Stimulated activated naive B cell treated with anti-CD40 and anti-IgM and Interleukin-4, amounts not matched to agents 10 μg/mL and 1 μg/mL and 100 μg/mL, for 72 hours (primary cell): Measurements from ENCODE around the gene GPER1.
"Not testable (repeated sequence)": the region's sequence is repeated elsewhere in the genome, so short reads cannot be mapped to it uniquely, and the experiment has no call there.

Source experiments
- ATAC-seq, 2 donors: fragments of 150-1000 bp; cut with Tn5 transposase; replicated peaks; 2 replicates each; pipeline ENCODE4 v1.10.0; 2021; ENCODE audit warnings: moderate library complexity in 1 of 2
- DNase-seq: peaks from one replicate; pipeline ENCODE4 v3.0.0; 2021
- H3K27ac Mint-ChIP-seq: one replicate; pipeline ENCODE4 v1.8.0; 2022; ENCODE audit warnings: mild to moderate bottlenecking, mixed read lengths
- H3K27me3 Mint-ChIP-seq, 2 donors: one replicate each; pipeline ENCODE4 v1.8.0; 2022; ENCODE audit warnings: mixed read lengths in 2 of 2
- H3K36me3 Mint-ChIP-seq, 2 donors: one replicate each; pipeline ENCODE4 v1.8.0; 2022; ENCODE audit warnings: mixed read lengths in 2 of 2, mild to moderate bottlenecking in 1 of 2
- H3K4me1 Mint-ChIP-seq, 2 donors: one replicate each; pipeline ENCODE4 v1.8.0; 2022; ENCODE audit warnings: mixed read lengths in 2 of 2, mild to moderate bottlenecking in 1 of 2
- H3K4me3 Mint-ChIP-seq, 2 donors: one replicate each; pipeline ENCODE4 v1.8.0; 2022; ENCODE audit warnings: mild to moderate bottlenecking in 2 of 2, mixed read lengths in 2 of 2, moderate library complexity in 1 of 2
- H3K9me3 Mint-ChIP-seq, 2 donors: one replicate each; pipeline ENCODE4 v1.8.0; 2022; ENCODE audit warnings: mixed read lengths in 2 of 2, mild to moderate bottlenecking in 1 of 2

The GPER1 gene

GRCh38 chr7:1115171-1116045 lies 27.5 kb downstream of the GPER1 start:
- not testable (repeated sequence) for DNase-seq, H3K4me1 Mint-ChIP-seq, H3K27me3 Mint-ChIP-seq, ATAC-seq, H3K9me3 Mint-ChIP-seq
- Mint-ChIP-seq H3K36me3 (peaks cover 28 to 36% of the 10 kb centered on the region in 2 donors), H3K4me3 (peak overlapping the region in 1 of 2 donors; percentile 32), H3K27ac (peak overlapping the region; percentile 75)

- H3K36me3 Mint-ChIP-seq: peaks cover 28 to 42% of the 10 kb centered on the region in 2 donors
- not testable (repeated sequence) for H3K27me3 Mint-ChIP-seq, H3K9me3 Mint-ChIP-seq, H3K27ac Mint-ChIP-seq, DNase-seq, ATAC-seq, H3K4me3 Mint-ChIP-seq, H3K4me1 Mint-ChIP-seq
Measured at GRCh38 chr7:1116383-1117008, 28.6 kb downstream of the GPER1 start.

- Mint-ChIP-seq H3K27me3 (no peaks in the 10 kb centered on the region), H3K4me3 (peak overlapping the region in 1 of 2 donors; percentile 9), H3K4me1 (peaks cover 14% of the 10 kb centered on the region in 2 donors), H3K27ac (peak overlapping the region; percentile 85), H3K36me3 (peaks cover 31 to 46% of the 10 kb centered on the region in 2 donors), H3K9me3 (peaks cover 4% of the 10 kb centered on the region in 2 donors)
- DNase-seq: no peak
- ATAC-seq: no peak
Measured at GRCh38 chr7:1117321-1117928, 29.5 kb downstream of the GPER1 start.

GRCh38 chr7:1119201-1119600 lies 31.3 kb downstream of the GPER1 start:
- ATAC-seq (no peak), DNase-seq (no peak)
- Mint-ChIP-seq H3K4me1 (peaks cover 18 to 22% of the 10 kb centered on the region in 2 donors), H3K4me3 (no peak overlapping the region), H3K27me3 (no peaks in the 10 kb centered on the region), H3K36me3 (peaks cover 31 to 40% of the 10 kb centered on the region in 2 donors), H3K9me3 (peaks cover 4% of the 10 kb centered on the region in 2 donors), H3K27ac (no peak overlapping the region)

GRCh38 chr7:1120791-1121190 lies 32.9 kb downstream of the GPER1 start:
- peaks cover 4% of the 10 kb centered on the region in 2 donors for H3K9me3 Mint-ChIP-seq
- ATAC-seq (no peak), DNase-seq (no peak)
- H3K27me3 Mint-ChIP-seq: no peaks in the 10 kb centered on the region
- no peak overlapping the region for H3K27ac Mint-ChIP-seq
- H3K36me3 Mint-ChIP-seq: peaks cover 27 to 43% of the 10 kb centered on the region in 2 donors
- peaks cover 16 to 22% of the 10 kb centered on the region in 2 donors for H3K4me1 Mint-ChIP-seq
- H3K4me3 Mint-ChIP-seq: no peak overlapping the region

- peaks cover 4% of the 10 kb centered on the region in 2 donors for H3K9me3 Mint-ChIP-seq
- H3K27ac Mint-ChIP-seq: no peak overlapping the region
- H3K4me1 Mint-ChIP-seq: peaks cover 13 to 22% of the 10 kb centered on the region in 2 donors
- peaks cover 26 to 39% of the 10 kb centered on the region in 2 donors for H3K36me3 Mint-ChIP-seq
- no peak for DNase-seq
- ATAC-seq: no peak
- H3K4me3 Mint-ChIP-seq: no peak overlapping the region
- H3K27me3 Mint-ChIP-seq: no peaks in the 10 kb centered on the region
Measured at GRCh38 chr7:1121476-1121875, 33.6 kb downstream of the GPER1 start.

GRCh38 chr7:1121886-1122831 lies 34.2 kb downstream of the GPER1 start:
- Mint-ChIP-seq H3K9me3 (peaks cover 4% of the 10 kb centered on the region in 2 donors), H3K4me3 (peak overlapping the region in 1 of 2 donors; percentile 6), H3K27ac (peak overlapping the region; percentile 25), H3K27me3 (no peaks in the 10 kb centered on the region), H3K4me1 (peaks cover 13 to 22% of the 10 kb centered on the region in 2 donors), H3K36me3 (peaks cover 30 to 45% of the 10 kb centered on the region in 2 donors)
- peak in 1 of 2 donors; percentile 25 for ATAC-seq
- DNase-seq: no peak

- H3K9me3 Mint-ChIP-seq: no peaks in the 10 kb centered on the region
- no peak for ATAC-seq
- no peak overlapping the region for H3K27ac Mint-ChIP-seq
- DNase-seq: no peak
- H3K27me3 Mint-ChIP-seq: no peaks in the 10 kb centered on the region
- H3K36me3 Mint-ChIP-seq: peaks cover 23 to 38% of the 10 kb centered on the region in 2 donors
- H3K4me1 Mint-ChIP-seq: peaks cover 9 to 16% of the 10 kb centered on the region in 2 donors
- H3K4me3 Mint-ChIP-seq: peak overlapping the region in 1 of 2 donors; percentile 6
Measured at GRCh38 chr7:1122832-1123501, 35.1 kb downstream of the GPER1 start.

- H3K4me3 Mint-ChIP-seq: no peak overlapping the region
- no peaks in the 10 kb centered on the region for H3K9me3 Mint-ChIP-seq
- H3K27me3 Mint-ChIP-seq: no peaks in the 10 kb centered on the region
- H3K27ac Mint-ChIP-seq: no peak overlapping the region
- ATAC-seq (no peak), DNase-seq (no peak)
- H3K36me3 Mint-ChIP-seq: peaks cover 18 to 34% of the 10 kb centered on the region in 2 donors
- H3K4me1 Mint-ChIP-seq: peaks cover 9 to 13% of the 10 kb centered on the region in 2 donors
Measured at GRCh38 chr7:1123715-1124114, 35.8 kb downstream of the GPER1 start.

- Mint-ChIP-seq H3K27me3 (no peaks in the 10 kb centered on the region), H3K4me1 (peaks cover 9 to 13% of the 10 kb centered on the region in 2 donors), H3K4me3 (no peak overlapping the region), H3K36me3 (peaks cover 18 to 34% of the 10 kb centered on the region in 2 donors), H3K27ac (no peak overlapping the region), H3K9me3 (no peaks in the 10 kb centered on the region)
- ATAC-seq (no peak), DNase-seq (no peak)
Measured at GRCh38 chr7:1124164-1124563, 36.3 kb downstream of the GPER1 start.

- DNase-seq: no peak
- Mint-ChIP-seq H3K4me3 (no peak overlapping the region), H3K27ac (peak overlapping the region; percentile 17), H3K9me3 (no peaks in the 10 kb centered on the region), H3K4me1 (peaks cover 9 to 13% of the 10 kb centered on the region in 2 donors), H3K36me3 (peaks cover 24 to 41% of the 10 kb centered on the region in 2 donors), H3K27me3 (no peaks in the 10 kb centered on the region)
- ATAC-seq: no peak
Measured at GRCh38 chr7:1124816-1125602, 37.1 kb downstream of the GPER1 start.

- Mint-ChIP-seq H3K27me3 (no peaks in the 10 kb centered on the region), H3K36me3 (peaks cover 24 to 38% of the 10 kb centered on the region in 2 donors), H3K27ac (no peak overlapping the region), H3K9me3 (no peaks in the 10 kb centered on the region), H3K4me3 (no peak overlapping the region), H3K4me1 (peaks cover 9 to 13% of the 10 kb centered on the region in 2 donors)
- ATAC-seq (no peak), DNase-seq (no peak)
Measured at GRCh38 chr7:1125603-1125969, 37.7 kb downstream of the GPER1 start.
